ENCODE measurements around the gene GFI1. TPM values are rescaled to one million over a fixed set of nuclear protein-coding genes. Genes with fewer than 3 reads are reported as not detected.

GFI1 gene
- total RNA-seq, 3 donors from 2014 or later: 2.7 to 7.8 (median 7.7) TPM

DNA sequence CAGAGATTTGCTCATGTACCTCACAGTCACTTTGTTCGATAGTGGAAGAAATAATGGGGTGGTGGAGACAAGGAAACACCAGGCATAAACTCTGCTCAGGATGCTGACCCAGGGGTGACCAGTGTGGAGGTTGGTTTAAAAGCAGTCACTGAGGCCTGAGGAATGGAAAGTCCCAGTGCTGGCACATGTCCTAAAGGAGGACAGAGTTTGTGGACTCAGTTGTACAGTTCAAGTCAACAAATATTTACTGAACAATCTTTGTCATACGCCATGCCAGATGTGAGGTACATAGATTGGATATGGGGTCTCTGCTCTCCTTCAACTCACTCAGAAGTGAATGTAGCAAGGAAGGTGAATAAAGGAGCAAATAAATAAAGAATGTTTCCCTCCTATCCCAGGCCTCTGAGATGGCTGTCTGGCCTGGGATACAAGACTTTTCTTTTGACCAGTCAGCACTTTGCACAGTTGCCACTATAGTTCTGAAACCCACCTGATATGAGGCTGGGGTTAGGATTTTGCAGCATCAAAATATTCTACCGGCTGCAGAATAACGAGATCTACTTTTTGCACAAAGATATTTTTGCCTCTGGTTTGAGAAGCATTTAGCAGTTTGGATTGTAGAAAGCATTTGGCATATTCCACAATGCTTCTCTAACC lies 7.9 kb upstream of the GFI1 start:
- Histone ChIP-seq H3K9me3 (no peaks in the 10 kb centered on the region), H3K36me3 (ENCODE audit: low read depth) (no peaks in the 10 kb centered on the region), H3K4me1 (ENCODE audit: low read depth) (no peaks in the 10 kb centered on the region), H3K4me3 (no peak overlapping the region)
- no peak for DNase-seq
- TF ChIP-seq, protein P1, sequence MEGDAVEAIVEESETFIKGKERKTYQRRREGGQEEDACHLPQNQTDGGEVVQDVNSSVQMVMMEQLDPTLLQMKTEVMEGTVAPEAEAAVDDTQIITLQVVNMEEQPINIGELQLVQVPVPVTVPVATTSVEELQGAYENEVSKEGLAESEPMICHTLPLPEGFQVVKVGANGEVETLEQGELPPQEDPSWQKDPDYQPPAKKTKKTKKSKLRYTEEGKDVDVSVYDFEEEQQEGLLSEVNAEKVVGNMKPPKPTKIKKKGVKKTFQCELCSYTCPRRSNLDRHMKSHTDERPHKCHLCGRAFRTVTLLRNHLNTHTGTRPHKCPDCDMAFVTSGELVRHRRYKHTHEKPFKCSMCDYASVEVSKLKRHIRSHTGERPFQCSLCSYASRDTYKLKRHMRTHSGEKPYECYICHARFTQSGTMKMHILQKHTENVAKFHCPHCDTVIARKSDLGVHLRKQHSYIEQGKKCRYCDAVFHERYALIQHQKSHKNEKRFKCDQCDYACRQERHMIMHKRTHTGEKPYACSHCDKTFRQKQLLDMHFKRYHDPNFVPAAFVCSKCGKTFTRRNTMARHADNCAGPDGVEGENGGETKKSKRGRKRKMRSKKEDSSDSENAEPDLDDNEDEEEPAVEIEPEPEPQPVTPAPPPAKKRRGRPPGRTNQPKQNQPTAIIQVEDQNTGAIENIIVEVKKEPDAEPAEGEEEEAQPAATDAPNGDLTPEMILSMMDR (IDR thresholded peaks at IDR 0.05): no peak
- intact Hi-C loops (cut with DNase I, micrococcal nuclease): no loop called here
- no peak for ATAC-seq

DNA sequence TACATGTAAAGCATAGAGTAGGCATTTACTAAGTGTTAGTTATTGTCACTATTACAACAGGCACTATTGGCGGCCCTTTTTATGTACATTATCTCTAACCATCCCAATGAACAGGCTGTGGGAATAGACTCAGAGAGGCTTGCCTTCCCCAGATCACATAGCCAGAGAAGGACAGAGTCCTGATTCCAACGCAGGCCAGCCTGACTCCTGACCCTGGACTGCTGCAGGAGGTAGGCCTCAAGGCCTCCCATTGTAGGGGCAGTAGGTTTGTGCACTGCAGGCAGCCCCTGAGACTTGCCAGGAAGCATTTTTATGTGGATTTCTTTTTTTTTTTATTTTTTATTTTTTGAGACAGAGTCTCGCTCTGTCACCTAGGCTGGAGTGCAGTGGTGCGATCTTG lies 6.4 kb upstream of the GFI1 start:
- no peaks in the 10 kb centered on the region for H3K4me1 ChIP-seq (ENCODE audit: low read depth)
- TF ChIP-seq, protein P1 (IDR thresholded peaks at IDR 0.05): no peak

GRCh38 chr1:92488832-92489231 lies 2.1 kb upstream of the GFI1 start:
- intact Hi-C loops (cut with DNase I, micrococcal nuclease): no loop called here
- ATAC-seq (no peak), DNase-seq (no peak)
- H3K36me3 ChIP-seq (ENCODE audit: low read depth): no peaks in the 10 kb centered on the region
- H3K4me3 ChIP-seq: no peak overlapping the region
- peaks cover 24% of the 10 kb centered on the region for H3K4me1 ChIP-seq (ENCODE audit: low read depth)
- TF ChIP-seq, protein P1 (IDR thresholded peaks at IDR 0.05): no peak
- no peaks in the 10 kb centered on the region for H3K9me3 ChIP-seq

More for the DNA sequence above, 6.4 kb upstream of the GFI1 start:
- Histone ChIP-seq H3K4me3 (no peak overlapping the region), H3K9me3 (no peaks in the 10 kb centered on the region), H3K36me3 (ENCODE audit: low read depth) (no peaks in the 10 kb centered on the region)
- DNase-seq: no peak
- intact Hi-C loops (cut with DNase I, micrococcal nuclease): no loop called here
- no peak for ATAC-seq

DNA sequence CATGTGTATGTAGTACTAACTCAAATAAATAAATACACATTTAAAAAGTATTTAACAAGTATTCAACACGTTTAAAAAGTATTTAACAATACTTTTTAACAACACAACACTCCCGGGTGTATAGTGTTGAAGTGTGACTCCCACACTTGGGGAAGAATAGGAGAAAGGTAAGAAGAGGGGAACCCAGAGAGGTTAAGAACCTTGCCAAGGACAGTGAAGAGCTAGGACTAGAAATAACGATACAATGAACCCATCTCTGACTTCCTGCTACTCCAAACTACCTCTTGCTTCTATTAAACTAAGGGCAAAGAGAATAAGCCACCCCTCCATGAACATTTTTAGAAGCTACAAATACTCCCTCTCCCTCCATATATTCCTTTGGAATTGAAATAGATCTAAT lies 1.7 kb upstream of the GFI1 start:
- intact Hi-C loops (cut with DNase I, micrococcal nuclease): no loop called here
- Histone ChIP-seq H3K4me1 (ENCODE audit: low read depth) (peaks cover 28% of the 10 kb centered on the region), H3K4me3 (no peak overlapping the region), H3K9me3 (no peaks in the 10 kb centered on the region), H3K36me3 (ENCODE audit: low read depth) (no peaks in the 10 kb centered on the region)
- TF ChIP-seq, protein P1 (IDR thresholded peaks at IDR 0.05): no peak
- ATAC-seq (no peak), DNase-seq (no peak)

DNA sequence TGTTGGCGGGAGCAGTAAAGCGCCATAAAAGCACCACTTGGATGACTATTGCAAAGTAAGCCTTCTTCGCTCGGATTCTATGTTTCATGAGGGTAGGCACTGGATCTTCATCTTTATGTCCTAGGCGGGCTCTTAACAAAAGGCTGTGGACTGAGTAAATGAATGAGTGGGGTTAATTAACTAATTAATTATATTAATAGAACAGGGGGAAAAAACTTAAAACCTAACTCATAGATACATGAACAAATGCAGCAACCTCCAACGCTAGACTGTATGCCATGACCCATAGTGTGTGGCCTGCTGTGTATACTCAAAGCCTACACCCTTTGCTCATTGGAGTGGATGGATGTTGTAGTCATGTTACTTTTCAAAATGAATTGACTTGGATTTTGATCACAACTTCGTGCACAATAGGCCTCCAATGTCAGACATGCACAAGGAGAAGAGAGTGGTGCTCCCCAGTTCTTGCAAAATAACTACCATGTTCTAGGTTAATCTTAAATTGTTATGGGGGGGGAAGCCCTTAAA lies 417 bp upstream of the GFI1 start:
- intact Hi-C loops (cut with DNase I, micrococcal nuclease): no loop called here
- Histone ChIP-seq H3K4me3 (no peak overlapping the region), H3K36me3 (ENCODE audit: low read depth) (no peaks in the 10 kb centered on the region), H3K4me1 (ENCODE audit: low read depth) (peaks cover 41% of the 10 kb centered on the region), H3K9me3 (no peaks in the 10 kb centered on the region)
- DNase-seq (peak in 1 of 3 donors; percentile 10), ATAC-seq (no peak)
- TF ChIP-seq, protein P1 (IDR thresholded peaks at IDR 0.05): no peak

All from mucosa of descending colon (tissue), 3 donors.